HepG2 (cell line): ENCODE results near the gene RPS6KA2.

ENCODE experiments used
- DPF2 ChIP-seq: sonication (generic); formaldehyde crosslinking; IDR thresholded peaks from 2 replicates; pipeline ENCODE4 v1.4.0; 2020; ENCODE audit warnings: mild to moderate bottlenecking, low read depth, missing genetic modification reagents, borderline replicate concordance
- FOXC1 ChIP-seq: sonication (generic); formaldehyde crosslinking; IDR thresholded peaks from 2 replicates; pipeline ENCODE4 v1.8.0; 2022; ENCODE audit warnings: mild to moderate bottlenecking, missing genetic modification reagents, borderline replicate concordance
- MLX ChIP-seq: IDR thresholded peaks from 2 replicates; pipeline ENCODE4 v1.6.1; 2016
- RFX5 ChIP-seq: IDR thresholded peaks from 2 replicates; pipeline ENCODE4 v1.6.1; 2011; ENCODE audit warnings: low read depth, low read length, improper control_type of control experiment
- TARDBP ChIP-seq: sonication (generic); formaldehyde crosslinking; IDR thresholded peaks from 2 replicates; pipeline ENCODE4 v1.8.0; 2022; ENCODE audit warnings: mild to moderate bottlenecking, missing genetic modification reagents
- ZBTB38 ChIP-seq: sonication (generic); formaldehyde crosslinking; IDR thresholded peaks from 2 replicates; pipeline ENCODE4 v1.5.1; 2020; ENCODE audit warnings: mild to moderate bottlenecking, missing genetic modification reagents
- ZNF570 ChIP-seq: sonication (generic); formaldehyde crosslinking; IDR thresholded peaks from 2 replicates; pipeline ENCODE4 v1.4.0; 2020; ENCODE audit warnings: mild to moderate bottlenecking, missing genetic modification reagents, borderline replicate concordance

- TF ChIP-seq ZBTB38 (no peak), RFX5 (no peak), TARDBP (CRISPR knock-in tag) (no peak), ZNF570 (CRISPR knock-in tag) (no peak), MLX (CRISPR knock-in tag) (no peak), DPF2 (CRISPR knock-in tag) (no peak), FOXC1 (CRISPR knock-in tag) (no peak)
These were observed 19.7 kb upstream of the RPS6KA2 start for GRCh38 chr6:166646716-166647115.
